GM12891 (cell line): ENCODE measurements around the gene UTP14C.
"Not testable (repeated sequence)": the region's sequence is repeated elsewhere in the genome, so short reads cannot be mapped to it uniquely, and the experiment has no call there.

Experiments
- POLR2A ChIP-seq: IDR thresholded peaks from 2 replicates; pipeline ENCODE4 v1.6.1; 2011; ENCODE audit warnings: low read depth, low read length, control low read depth
- POLR2AphosphoS5 ChIP-seq: IDR thresholded peaks from 2 replicates; pipeline ENCODE4 v1.6.1; 2011; ENCODE audit warnings: low read depth, low read length, control low read depth
- TAF1 ChIP-seq: IDR thresholded peaks from 2 replicates; pipeline ENCODE4 v1.6.1; 2011; ENCODE audit warnings: low read depth, low read length, control low read depth

- not testable (repeated sequence) for TF ChIP-seq POLR2A, POLR2AphosphoS5, TAF1
Observed at GRCh38 chr13:51984904-51985303, 39.6 kb upstream of the UTP14C start.
